Caco-2 (cell line): ENCODE measurements around the gene TSPAN4. TPM values are rescaled to one million over a fixed set of nuclear protein-coding genes. Genes with fewer than 3 reads are reported as not detected.

Experiments
- BruUV-seq: library from RNA; stranded (reverse); fragments of 400-500 nt; replicated peaks from 2 replicates; lab custom pipeline; 2021; lab: Mats Ljungman, UMichigan
- CTCF ChIA-PET: fragments of 300-600 bp; sonication (Branson Sonifier 250); formaldehyde crosslinking; loops from one replicate; lab custom pipeline; 2022; ENCODE audit warnings: antibody characterized with exemption; lab: Charles Lee
- POLR2A ChIA-PET: fragments of 300-600 bp; sonication (Branson Sonifier 250); formaldehyde crosslinking; loops from one replicate; lab custom pipeline; 2022; ENCODE audit warnings: antibody characterized with exemption; lab: Charles Lee
- DNase-seq, 2 experiments: peaks; one replicate each; pipeline versions ENCODE4 v3.0.0 to v3.0.0-alpha.2; 2020 to 2022
- H3K27me3 ChIP-seq: replicated peaks from 2 replicates; pipeline ENCODE4 v1.6.0; 2011; ENCODE audit warnings: low read length; ENCODE audit not compliant: control insufficient read depth, insufficient read depth
- H3K36me3 ChIP-seq: 2 replicates; pipeline ENCODE4 v1.5.1; 2011; ENCODE audit warnings: low read length; ENCODE audit not compliant: control insufficient read depth, insufficient read depth
- H3K4me1 ChIP-seq: fragments of 250-450 bp; sonication (Bioruptor Pico); 2 replicates; pipeline ENCODE4 v1.5.1; 2020; ENCODE audit warnings: mild to moderate bottlenecking
- H3K4me3 ChIP-seq: 2 replicates; pipeline ENCODE4 v1.5.1; 2011; ENCODE audit warnings: low read depth, mild to moderate bottlenecking, control low read depth, low read length
- H3K9me3 ChIP-seq: fragments of 250-450 bp; sonication (Bioruptor Pico); 2 replicates; pipeline ENCODE4 v1.5.1; 2020; ENCODE audit warnings: mild to moderate bottlenecking, moderate library complexity
- H3K27ac Mint-ChIP-seq: one replicate; pipeline ENCODE4 v1.8.0; 2022; ENCODE audit warnings: mixed read lengths; ENCODE audit not compliant: unreplicated experiment
- H3K27me3 Mint-ChIP-seq: one replicate; pipeline ENCODE4 v1.8.0; 2022; ENCODE audit warnings: mixed read lengths; ENCODE audit not compliant: insufficient read depth, unreplicated experiment
- H3K36me3 Mint-ChIP-seq: one replicate; pipeline ENCODE4 v1.8.0; 2022; ENCODE audit warnings: mild to moderate bottlenecking, mixed read lengths; ENCODE audit not compliant: insufficient read depth, unreplicated experiment
- H3K4me1 Mint-ChIP-seq: one replicate; pipeline ENCODE4 v1.8.0; 2022; ENCODE audit warnings: low read depth, mixed read lengths; ENCODE audit not compliant: unreplicated experiment
- H3K4me3 Mint-ChIP-seq: one replicate; pipeline ENCODE4 v1.8.0; 2022; ENCODE audit warnings: mild to moderate bottlenecking, moderate library complexity, mixed read lengths; ENCODE audit not compliant: unreplicated experiment
- H3K9me3 Mint-ChIP-seq: one replicate; pipeline ENCODE4 v1.8.0; 2022; ENCODE audit warnings: mixed read lengths; ENCODE audit not compliant: unreplicated experiment
- intact Hi-C: fragments of 100-400 bp; cut with micrococcal nuclease; formaldehyde crosslinking; loops from one replicate; pipeline ENCODE4 v1.10.0; 2022; ENCODE audit not compliant: unreplicated experiment
- total RNA-seq: library from RNA; stranded (reverse); gene quantifications from 2 replicates; pipeline ENCODE4 v1.2.3, GENCODE V29; 2022
- TF ChIP-seq, protein P1 (sequence below), 2 experiments: fragments of 200-600 bp in 1 of 2; IDR thresholded peaks; 1 replicate in 1 of 2; 2 replicates in 1 of 2; pipeline versions ENCODE4 v1.5.1 to v1.8.0; 2011 to 2022; ENCODE audit warnings: antibody characterized with exemption in 1 of 2, control low read depth in 1 of 2, inconsistent platforms in 1 of 2, low read depth in 1 of 2, low read length in 1 of 2, mild to moderate bottlenecking in 1 of 2, moderate library complexity in 1 of 2; ENCODE audit not compliant: insufficient read depth in 1 of 2, severe bottlenecking in 1 of 2, unreplicated experiment in 1 of 2

Gene TSPAN4
- total RNA-seq, 1 experiment from 2014 or later = 95.9 TPM

DNA sequence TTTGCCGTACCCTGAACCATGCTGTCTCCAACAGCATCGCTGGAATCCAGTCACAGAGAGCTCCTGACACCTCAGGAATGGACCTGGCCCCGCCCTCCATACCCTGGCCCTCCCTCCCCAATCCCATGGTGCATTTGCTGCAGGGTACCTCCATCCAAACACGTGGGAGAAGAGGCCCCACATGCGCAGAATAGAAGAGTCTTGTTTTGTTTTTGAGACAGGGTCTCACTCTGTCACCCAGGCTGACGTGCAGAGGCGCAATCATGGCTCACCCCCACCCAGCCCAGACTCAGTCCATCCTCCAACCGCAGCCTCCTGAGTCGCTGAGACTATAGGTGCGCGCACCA, 26.2 kb upstream of the TSPAN4 start:
- POLR2A ChIA-PET = no interaction called here
- Mint-ChIP-seq H3K27ac (no peak overlapping the region), H3K36me3 (peaks cover 75% of the 10 kb centered on the region), H3K4me1 (no peaks in the 10 kb centered on the region), H3K4me3 (no peak overlapping the region), H3K27me3 (no peaks in the 10 kb centered on the region), H3K9me3 (no peaks in the 10 kb centered on the region)
- Histone ChIP-seq H3K9me3 (no peaks in the 10 kb centered on the region), H3K4me1 (peaks cover 26% of the 10 kb centered on the region), H3K4me3 (no peak overlapping the region), H3K27me3 (no peaks in the 10 kb centered on the region), H3K36me3 (peaks cover 12% of the 10 kb centered on the region)
- DNase-seq = no peak
- intact Hi-C loops = no loop called here
- BruUV-seq = no TSS peak
- CTCF ChIA-PET = no interaction called here
- TF ChIP-seq, protein P1, sequence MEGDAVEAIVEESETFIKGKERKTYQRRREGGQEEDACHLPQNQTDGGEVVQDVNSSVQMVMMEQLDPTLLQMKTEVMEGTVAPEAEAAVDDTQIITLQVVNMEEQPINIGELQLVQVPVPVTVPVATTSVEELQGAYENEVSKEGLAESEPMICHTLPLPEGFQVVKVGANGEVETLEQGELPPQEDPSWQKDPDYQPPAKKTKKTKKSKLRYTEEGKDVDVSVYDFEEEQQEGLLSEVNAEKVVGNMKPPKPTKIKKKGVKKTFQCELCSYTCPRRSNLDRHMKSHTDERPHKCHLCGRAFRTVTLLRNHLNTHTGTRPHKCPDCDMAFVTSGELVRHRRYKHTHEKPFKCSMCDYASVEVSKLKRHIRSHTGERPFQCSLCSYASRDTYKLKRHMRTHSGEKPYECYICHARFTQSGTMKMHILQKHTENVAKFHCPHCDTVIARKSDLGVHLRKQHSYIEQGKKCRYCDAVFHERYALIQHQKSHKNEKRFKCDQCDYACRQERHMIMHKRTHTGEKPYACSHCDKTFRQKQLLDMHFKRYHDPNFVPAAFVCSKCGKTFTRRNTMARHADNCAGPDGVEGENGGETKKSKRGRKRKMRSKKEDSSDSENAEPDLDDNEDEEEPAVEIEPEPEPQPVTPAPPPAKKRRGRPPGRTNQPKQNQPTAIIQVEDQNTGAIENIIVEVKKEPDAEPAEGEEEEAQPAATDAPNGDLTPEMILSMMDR (IDR thresholded peaks at IDR 0.05; ENCODE audit: insufficient read depth in 1 of 2, low read depth in 1 of 2, low read length in 1 of 2, severe bottlenecking in 1 of 2, unreplicated experiment in 1 of 2) = no peak

DNA sequence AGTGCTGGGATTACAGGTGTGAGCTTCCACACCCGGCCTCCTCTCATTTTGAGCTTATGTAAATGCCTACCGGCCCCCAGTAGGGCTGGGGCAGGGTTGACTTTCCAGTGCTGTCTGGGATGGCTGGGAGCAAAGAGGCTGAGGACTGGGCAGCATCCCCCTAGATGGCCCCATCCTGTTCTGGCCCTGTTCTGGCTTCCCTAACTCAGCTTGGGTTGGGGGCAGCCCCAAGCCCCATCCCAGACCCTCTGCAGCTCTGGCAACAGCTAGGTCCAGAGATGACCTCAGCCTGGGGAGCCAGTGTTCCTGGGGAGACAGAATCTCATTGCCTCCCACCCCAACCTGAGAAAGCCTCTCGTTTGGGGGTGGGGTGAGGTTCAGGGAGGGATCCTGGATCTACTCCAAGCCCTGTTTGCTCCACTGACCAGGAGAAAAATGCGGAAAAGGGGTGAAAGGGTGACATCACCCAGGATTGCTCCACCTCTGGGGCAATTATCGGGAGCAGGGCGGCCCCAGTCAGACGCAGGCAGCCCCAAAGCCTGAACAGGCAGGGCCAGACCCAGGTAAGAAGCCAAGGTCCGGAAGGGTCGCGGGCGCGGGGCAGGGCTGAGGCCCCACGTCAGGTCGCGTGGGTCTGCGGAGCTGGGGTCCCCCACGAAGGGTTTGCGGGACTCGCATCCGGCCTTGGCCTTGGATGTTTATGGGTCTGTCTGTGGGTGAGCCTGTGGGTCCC, 24.1 kb upstream of the TSPAN4 start, which contains the start of gene PNPLA2:
TSS of gene PNPLA2 (plus strand) at position 519 of the 733 bp plus-strand sequence. CDS start 805 bp downstream, outside the sequence.
- Mint-ChIP-seq H3K9me3 (no peaks in the 10 kb centered on the region), H3K4me1 (no peaks in the 10 kb centered on the region), H3K27me3 (no peaks in the 10 kb centered on the region), H3K27ac (peak within 1 kb of the TSS; percentile 66), H3K36me3 (peaks cover 68% of the 10 kb centered on the region), H3K4me3 (peak within 1 kb of the TSS; percentile 76)
- TF ChIP-seq, protein P1 (IDR thresholded peaks at IDR 0.05; ENCODE audit: insufficient read depth in 1 of 2, low read depth in 1 of 2, low read length in 1 of 2, severe bottlenecking in 1 of 2, unreplicated experiment in 1 of 2) = peak in 1 of 2 experiments; percentile 17
- CTCF ChIA-PET = interaction anchor here (0.6 to 1.8 kb wide), 6 partner anchors 9 to 96 kb away, joined by 3 to 10 read pairs (median 3); partner anchors contain the start of genes CRACR2B, POLR2L and TSPAN4
- peak; percentile 72 to 77 for DNase-seq
- TSS peak; percentile 35 for BruUV-seq
- H3K36me3 ChIP-seq = peaks cover 2% of the 10 kb centered on the region; the same call in 1 of the 2 replicates
- H3K4me1 ChIP-seq = peaks cover 21% of the 10 kb centered on the region
- peak within 1 kb of the TSS; percentile 86 for H3K4me3 ChIP-seq
- POLR2A ChIA-PET = interaction anchor here (0.6 to 2.5 kb wide), 20 partner anchors 9 to 273 kb away, joined by 3 to 35 read pairs (median 5); partner anchors contain the start of genes CD151, CHID1, CRACR2B and GATD1
- no peaks in the 10 kb centered on the region for H3K27me3 ChIP-seq
- intact Hi-C loops = loop anchor here (1.0 kb wide), 1 partner anchor 9 kb away; the partner anchor contains the start of gene CRACR2B
- H3K9me3 ChIP-seq = no peaks in the 10 kb centered on the region

DNA sequence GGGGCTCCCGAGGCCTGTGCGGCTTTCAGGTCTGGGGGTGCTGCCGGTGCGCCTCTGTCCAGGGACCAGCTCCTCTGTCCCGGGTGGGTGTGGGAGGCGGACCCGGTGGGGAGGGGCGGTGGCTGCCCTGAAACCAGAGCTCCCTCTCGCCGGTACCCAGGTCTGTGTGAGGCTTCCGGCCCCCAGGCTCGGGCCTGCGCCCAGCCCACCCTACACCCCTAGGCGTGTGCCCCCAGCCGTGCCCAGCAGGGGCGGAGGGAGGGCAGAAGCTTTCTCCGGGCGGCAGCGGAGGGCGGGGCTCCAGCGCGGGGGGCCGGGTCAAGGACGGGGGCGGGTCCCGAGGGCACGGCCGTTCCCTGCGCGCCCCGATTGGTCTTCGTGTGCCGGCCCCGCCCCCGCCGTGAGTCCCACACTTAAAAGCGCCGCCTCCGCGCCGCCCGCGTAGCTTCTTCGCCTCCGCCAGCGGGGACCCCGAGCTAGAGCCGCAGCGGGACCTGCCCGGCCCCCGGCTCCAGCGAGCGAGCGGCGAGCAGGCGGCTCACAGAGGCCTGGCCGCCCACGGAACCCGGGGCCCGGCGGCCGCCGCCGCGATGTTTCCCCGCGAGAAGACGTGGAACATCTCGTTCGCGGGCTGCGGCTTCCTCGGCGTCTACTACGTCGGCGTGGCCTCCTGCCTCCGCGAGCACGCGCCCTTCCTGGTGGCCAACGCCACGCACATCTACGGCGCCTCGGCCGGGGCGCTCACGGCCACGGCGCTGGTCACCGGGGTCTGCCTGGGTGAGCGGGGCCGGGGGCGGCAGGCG, 23.3 kb upstream of the TSPAN4 start:
- ChIA-PET POLR2A (interaction anchor here (0.6 to 2.5 kb wide), 22 partner anchors 8 to 273 kb away, joined by 3 to 35 read pairs (median 4); partner anchors contain the start of genes CD151, CHID1, CRACR2B and GATD1), CTCF (interaction anchor here (0.6 to 1.8 kb wide), 7 partner anchors 12 to 1319 kb away, joined by 3 to 10 read pairs (median 3); partner anchors contain the start of genes POLR2L and TSPAN4)
- Mint-ChIP-seq H3K27ac (peak overlapping the region; percentile 66), H3K4me3 (peak overlapping the region; percentile 76), H3K4me1 (no peaks in the 10 kb centered on the region), H3K9me3 (no peaks in the 10 kb centered on the region), H3K36me3 (peaks cover 61% of the 10 kb centered on the region), H3K27me3 (no peaks in the 10 kb centered on the region)
- TF ChIP-seq, protein P1 (IDR thresholded peaks at IDR 0.05; ENCODE audit: insufficient read depth in 1 of 2, low read depth in 1 of 2, low read length in 1 of 2, severe bottlenecking in 1 of 2, unreplicated experiment in 1 of 2) = peak; percentile 8 to 23
- peak; percentile 92 to 95 for DNase-seq
- Histone ChIP-seq H3K9me3 (no peaks in the 10 kb centered on the region), H3K27me3 (no peaks in the 10 kb centered on the region), H3K4me1 (peaks cover 21% of the 10 kb centered on the region), H3K4me3 (peak overlapping the region; percentile 86), H3K36me3 (peaks cover 2% of the 10 kb centered on the region; the same call in 1 of the 2 replicates)
- intact Hi-C loops = loop anchor here (1.0 kb wide), 1 partner anchor 8 kb away; the partner anchor contains the start of gene CRACR2B
- BruUV-seq = no TSS peak
